NCI-H1436 (cell line): Measurements from ENCODE around the gene SSTR3.
"Not testable (repeated sequence)": the region's sequence is repeated elsewhere in the genome, so short reads cannot be mapped to it uniquely, and the experiment has no call there.

Source experiments
- DNase-seq: peaks from one replicate; lab custom pipeline; 2025; lab: John Stamatoyannopoulos, UW

SSTR3 gene

GRCh38 chr22:37210041-37210803, 2.1 kb downstream of the SSTR3 start:
- DNase-seq = no peak

DNA sequence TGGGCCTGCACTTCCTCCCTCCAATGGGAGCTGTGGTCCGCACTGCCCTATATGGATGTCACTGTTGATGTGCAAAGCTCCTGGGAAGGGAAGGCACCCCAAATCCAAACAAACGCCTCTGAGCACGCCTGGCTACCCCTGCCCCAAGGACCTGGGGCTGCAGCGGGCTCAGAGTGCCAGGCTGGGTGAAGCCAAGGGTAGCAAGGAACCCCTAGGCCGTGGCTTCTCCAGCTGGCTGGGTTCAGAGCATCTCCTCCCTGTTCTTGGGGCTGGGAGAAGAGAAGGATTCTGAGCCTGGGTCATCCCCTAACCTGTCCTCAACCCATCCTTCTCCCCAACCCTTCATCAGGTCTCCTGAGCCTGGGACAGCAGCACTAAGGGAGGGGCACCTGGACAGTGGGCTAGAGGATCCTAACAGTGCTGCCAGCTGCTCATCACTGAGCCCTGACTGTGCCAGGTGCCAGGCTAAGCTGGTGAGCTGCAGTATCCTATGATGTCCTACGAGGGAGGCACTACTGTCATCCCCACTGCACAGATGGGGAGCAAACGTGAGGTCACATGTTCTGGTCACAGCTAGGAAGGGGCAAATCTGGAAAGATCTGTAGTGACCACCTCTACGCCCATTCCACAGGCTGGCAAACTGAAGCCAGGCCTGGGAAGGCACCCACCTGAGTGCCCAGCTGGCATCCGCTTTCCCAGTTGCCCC, 3.0 kb downstream of the SSTR3 start:
- DNase-seq = no peak

- DNase-seq = no peak
Observed at GRCh38 chr22:37208401-37209139, 3.7 kb downstream of the SSTR3 start.

GRCh38 chr22:37207981-37208380, 4.3 kb downstream of the SSTR3 start:
- no peak for DNase-seq

- no peak for DNase-seq
Observed at GRCh38 chr22:37206841-37207821, 5.1 kb downstream of the SSTR3 start.

DNA sequence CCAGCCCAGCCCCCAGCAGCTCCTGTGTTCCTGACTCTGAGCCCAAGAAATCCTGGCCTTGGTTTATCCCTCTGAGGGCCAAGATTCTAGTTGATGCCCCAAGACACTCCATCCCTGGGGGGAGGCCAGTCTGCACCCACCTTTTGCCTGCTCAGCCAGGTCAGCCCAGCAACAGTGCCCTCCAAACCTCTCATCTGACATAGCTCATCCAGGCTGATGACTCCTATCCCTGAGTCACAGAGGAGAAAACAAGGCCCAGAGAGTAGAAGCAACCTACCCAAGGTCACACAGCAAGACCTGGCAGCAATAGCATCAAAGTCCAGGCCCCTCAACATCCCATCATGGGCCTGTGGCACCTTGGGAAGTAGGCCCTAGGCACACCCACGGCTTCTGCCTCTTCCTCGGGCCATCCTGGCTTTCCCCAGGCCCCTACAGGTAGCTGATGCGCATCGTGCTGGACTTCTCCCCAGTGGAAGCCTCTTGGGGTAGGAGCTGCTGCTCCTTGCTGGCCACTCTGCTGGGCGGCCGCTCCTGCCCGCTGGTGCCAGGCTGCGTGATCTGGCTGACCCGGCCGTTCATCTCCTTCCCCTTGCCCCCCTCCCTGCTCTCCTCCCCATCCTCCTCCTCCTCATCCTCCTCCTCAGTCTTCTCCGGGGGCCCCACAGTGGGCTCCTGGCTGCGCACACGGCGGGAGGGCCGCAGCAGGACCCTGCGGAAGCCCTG, 6.0 kb downstream of the SSTR3 start:
- no peak for DNase-seq

- DNase-seq = no peak
Observed at GRCh38 chr22:37205046-37205445, 7.2 kb downstream of the SSTR3 start.

GRCh38 chr22:37204045-37204655, 8.1 kb downstream of the SSTR3 start:
- DNase-seq = no peak

GRCh38 chr22:37203354-37204044, 8.8 kb downstream of the SSTR3 start:
- no peak for DNase-seq

DNA sequence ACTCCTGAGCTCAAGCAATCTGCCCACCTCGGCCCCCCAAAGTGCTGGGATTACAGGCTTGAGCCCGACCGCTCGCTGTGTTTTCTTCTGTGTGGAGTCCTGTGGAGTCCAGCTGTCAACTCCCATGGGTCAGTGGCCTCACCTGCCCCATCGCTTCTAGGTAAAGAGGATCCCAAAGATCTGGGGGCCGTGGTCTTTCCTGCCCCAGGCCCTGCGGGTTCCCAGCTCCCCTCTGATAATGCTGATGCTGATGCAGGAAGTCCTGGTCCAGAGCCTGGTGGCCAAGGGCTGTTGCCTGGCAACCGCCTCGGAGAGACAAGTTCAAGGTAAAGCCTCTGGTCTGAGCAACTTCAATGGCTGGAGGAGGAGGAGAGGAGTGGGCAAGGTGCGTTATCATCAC, 9.6 kb downstream of the SSTR3 start:
- no peak for DNase-seq

- no peak for DNase-seq
Observed at GRCh38 chr22:37202001-37202555, 10.2 kb downstream of the SSTR3 start.

DNA sequence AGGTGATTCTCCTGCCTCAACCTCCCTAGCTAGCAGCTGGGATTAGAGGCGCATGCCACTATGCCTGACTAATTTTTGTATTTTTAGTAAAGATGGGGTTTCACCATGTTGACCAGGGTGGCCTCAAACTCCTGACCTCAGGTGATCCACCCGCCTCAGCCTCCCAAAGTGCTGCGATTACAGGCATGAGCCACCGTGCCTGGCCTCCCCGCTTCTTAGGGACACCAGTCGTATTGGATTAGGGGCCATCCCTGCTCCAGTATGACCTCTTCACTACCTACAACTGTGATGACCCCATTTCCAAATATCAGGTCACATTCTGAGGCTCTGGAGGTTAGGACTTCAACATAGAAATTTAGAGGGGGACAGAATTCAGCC, 10.8 kb downstream of the SSTR3 start:
- DNase-seq = not testable (repeated sequence)

- no peak for DNase-seq
Observed at GRCh38 chr22:37199760-37200108, 12.5 kb downstream of the SSTR3 start.

- peak; percentile 96 for DNase-seq
Observed at GRCh38 chr22:37199103-37199759, 13.0 kb downstream of the SSTR3 start.

DNA sequence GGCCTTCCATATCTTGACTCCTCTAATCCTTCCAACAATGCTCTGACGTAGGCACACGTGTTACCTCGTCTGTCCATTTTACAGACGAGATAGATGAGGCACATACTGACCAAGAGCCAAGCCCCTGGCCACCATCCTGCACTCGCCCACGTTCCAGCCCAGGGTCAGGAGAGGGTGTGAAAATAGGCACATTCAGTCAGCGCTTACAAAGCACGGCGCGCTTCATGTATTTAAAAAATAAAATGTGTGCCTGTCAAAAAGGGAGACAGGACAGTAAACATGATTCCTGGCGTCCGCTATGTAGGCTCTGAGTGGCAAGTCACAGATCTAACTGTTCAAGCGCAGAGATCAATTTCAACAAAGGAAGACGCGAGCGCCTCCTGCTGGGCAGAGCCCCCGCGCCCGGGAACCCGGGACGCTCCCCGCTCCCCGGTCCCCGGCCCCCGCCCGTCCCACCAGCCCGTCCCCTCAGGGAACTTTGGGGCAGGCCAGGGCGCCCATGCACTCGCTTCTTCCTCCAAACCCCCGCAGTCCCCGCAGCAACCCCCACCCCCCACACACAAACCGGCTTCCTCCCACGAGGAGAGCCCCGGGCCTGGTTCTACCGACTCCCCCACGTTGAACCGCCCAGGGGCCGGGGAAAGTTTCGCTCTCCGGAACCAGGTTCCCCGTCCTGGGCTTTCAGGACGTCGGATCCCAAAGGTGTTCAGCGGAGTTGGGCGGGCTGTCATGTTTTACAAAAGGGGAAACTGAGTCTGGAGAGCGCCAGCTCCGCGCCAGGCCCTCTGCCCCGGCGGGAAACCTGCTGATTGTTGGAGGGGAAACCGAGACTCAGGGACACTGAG, 13.8 kb downstream of the SSTR3 start:
- DNase-seq = peak; percentile 48

DNA sequence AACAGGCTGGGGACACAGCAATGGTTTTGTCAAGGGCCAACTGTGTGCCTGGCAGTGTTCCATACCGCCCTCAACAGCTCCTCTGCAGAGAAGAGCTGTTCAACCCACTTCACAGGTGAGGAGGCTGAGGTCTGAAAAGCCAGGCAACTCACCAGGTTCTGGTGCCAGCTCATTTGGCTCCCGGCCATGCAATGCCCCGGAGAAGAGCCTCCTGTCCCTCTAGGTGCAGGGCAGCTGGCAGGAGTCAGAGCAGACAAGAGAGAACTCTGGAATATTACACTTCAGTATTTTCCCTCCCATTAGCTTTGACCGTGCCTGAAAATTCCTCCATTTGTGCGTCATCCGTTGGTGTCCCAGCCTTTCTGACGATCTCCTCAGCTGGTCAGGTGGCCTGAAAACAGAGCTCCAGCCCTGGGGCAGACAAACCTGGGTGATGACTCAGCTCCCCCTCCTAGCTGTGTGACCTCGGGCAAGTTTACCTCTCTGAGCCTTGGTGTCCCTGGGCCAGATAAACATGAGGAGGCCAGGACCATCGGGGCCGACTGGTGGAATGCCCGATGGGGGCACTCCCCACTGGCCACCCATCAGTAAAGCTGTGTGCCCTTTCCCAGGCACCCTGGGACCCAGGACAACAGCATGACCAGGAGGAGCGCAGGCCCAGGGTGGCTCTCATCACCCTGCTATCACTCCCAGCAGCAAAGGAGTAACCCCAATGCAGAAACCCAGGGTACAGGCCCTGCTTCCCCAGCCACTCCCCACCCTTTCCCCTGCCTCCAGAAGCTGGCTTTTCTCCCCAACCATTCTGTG, 14.6 kb downstream of the SSTR3 start:
- DNase-seq = no peak
